ENCODE data around the gene RC3H1.

The RC3H1 gene

GRCh38 chr1:173913111-173913510 is 109.0 kb downstream of the RC3H1 start:
- no peak for TF ChIP-seq CTCF (IDR thresholded peaks at IDR 0.05; ENCODE audit: control insufficient read depth, extremely low read depth, insufficient read depth)
- H3K4me3 ChIP-seq (ENCODE audit: low read depth, low read length) = no peak overlapping the region
- DNase-seq (ENCODE audit: low read depth) = no peak

GRCh38 chr1:173903827-173904531 is 118.2 kb downstream of the RC3H1 start:
- H3K4me3 ChIP-seq (ENCODE audit: low read depth, low read length) = no peak overlapping the region
- no peak for TF ChIP-seq CTCF (IDR thresholded peaks at IDR 0.05; ENCODE audit: control insufficient read depth, extremely low read depth, insufficient read depth)
- DNase-seq (ENCODE audit: low read depth) = no peak

- H3K4me3 ChIP-seq (ENCODE audit: low read depth, low read length) = no peak overlapping the region
These were observed 121.2 kb downstream of the RC3H1 start for GRCh38 chr1:173900992-173901391.

GRCh38 chr1:173900427-173900826 is 121.7 kb downstream of the RC3H1 start:
- TF ChIP-seq CTCF (IDR thresholded peaks at IDR 0.05; ENCODE audit: control insufficient read depth, extremely low read depth, insufficient read depth) = no peak
- DNase-seq (ENCODE audit: low read depth) = no peak
- no peak overlapping the region for H3K4me3 ChIP-seq (ENCODE audit: low read depth, low read length)

More at GRCh38 chr1:173900992-173901391, 121.2 kb downstream of the RC3H1 start:
- TF ChIP-seq CTCF (IDR thresholded peaks at IDR 0.05; ENCODE audit: control insufficient read depth, extremely low read depth, insufficient read depth) = no peak
- DNase-seq (ENCODE audit: low read depth) = no peak

- no peak overlapping the region for H3K4me3 ChIP-seq (ENCODE audit: low read depth, low read length)
- no peak for DNase-seq (ENCODE audit: low read depth)
- no peak for TF ChIP-seq CTCF (IDR thresholded peaks at IDR 0.05; ENCODE audit: control insufficient read depth, extremely low read depth, insufficient read depth)
These were observed 128.0 kb downstream of the RC3H1 start for GRCh38 chr1:173894189-173894588.

GRCh38 chr1:173893611-173894010 is 128.5 kb downstream of the RC3H1 start:
- no peak for TF ChIP-seq CTCF (IDR thresholded peaks at IDR 0.05; ENCODE audit: control insufficient read depth, extremely low read depth, insufficient read depth)
- no peak for DNase-seq (ENCODE audit: low read depth)
- H3K4me3 ChIP-seq (ENCODE audit: low read depth, low read length) = no peak overlapping the region

- no peak for TF ChIP-seq CTCF (IDR thresholded peaks at IDR 0.05; ENCODE audit: control insufficient read depth, extremely low read depth, insufficient read depth)
- DNase-seq (ENCODE audit: low read depth) = no peak
- no peak overlapping the region for H3K4me3 ChIP-seq (ENCODE audit: low read depth, low read length)
These were observed 132.3 kb downstream of the RC3H1 start for GRCh38 chr1:173889885-173890284.

All from LNCaP clone FGC (cell line).